IPS-11a (cell line): ENCODE measurements around the gene PPARD.

ENCODE experiments used
- H3K4me3 ChIP-seq: one replicate; pipeline ENCODE4 v1.5.1; 2013; ENCODE audit warnings: low read depth, low read length, control low read depth

PPARD gene

GRCh38 chr6:35354361-35355135 lies 12.2 kb downstream of the PPARD start:
- H3K4me3 ChIP-seq = no peak overlapping the region

DNA sequence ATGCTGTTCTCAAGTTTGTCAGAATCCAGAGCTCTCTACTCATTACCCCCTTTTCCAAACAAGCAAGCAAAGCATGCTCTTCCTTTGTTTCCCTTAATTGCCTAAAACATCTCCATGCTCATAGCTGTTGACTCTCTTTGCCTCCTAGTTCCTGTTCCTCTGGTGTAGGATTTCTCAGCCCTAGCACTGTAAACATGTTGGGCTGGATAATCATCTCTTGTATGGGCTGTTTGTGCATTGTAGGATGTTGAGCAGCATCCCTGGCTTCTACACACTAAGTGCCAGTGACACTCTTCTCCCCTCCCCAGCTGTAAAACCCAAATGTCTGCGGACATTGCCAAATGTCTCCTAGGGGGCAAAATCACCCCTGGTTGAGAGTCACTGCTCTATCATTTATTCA lies 14.0 kb downstream of the PPARD start:
- H3K4me3 ChIP-seq = no peak overlapping the region

DNA sequence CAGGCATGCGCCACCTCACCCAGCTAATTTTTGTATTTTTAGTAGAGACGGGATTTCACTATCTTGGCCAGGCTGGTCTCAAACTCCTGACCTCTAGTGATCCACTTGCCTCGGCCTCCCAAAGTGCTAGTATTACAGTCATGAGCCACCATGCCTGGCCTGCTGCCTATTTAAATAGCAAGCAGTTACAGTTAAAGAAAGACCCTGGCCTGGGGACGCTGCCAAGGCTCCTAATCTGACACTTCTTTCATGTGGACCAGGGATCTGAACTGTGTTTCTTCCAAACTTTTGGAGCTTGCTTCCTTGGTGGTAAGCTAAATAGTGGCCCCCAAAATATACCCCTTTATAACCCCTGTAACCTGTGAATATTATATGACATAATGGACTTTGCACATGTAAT lies 15.3 kb downstream of the PPARD start:
- no peak overlapping the region for H3K4me3 ChIP-seq

DNA sequence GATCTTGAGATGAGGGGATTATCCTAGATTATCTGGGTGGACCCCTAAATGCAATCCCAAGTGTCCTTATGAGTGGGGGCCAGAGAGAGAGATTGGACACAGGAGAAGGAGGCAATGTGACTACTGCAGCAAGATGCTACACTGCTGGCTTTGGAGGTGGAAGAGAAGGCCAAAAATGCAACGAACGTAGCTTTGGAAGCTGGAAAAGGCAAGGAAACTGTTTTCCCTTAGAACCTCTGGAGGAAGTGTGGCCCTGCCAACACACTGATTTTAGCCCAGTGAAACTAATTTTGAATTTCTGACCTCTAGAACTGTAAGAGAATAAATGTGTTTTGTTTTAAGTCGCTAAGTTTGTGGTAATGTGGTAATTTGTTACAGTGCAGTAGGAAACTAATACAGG lies 15.7 kb downstream of the PPARD start:
- H3K4me3 ChIP-seq = no peak overlapping the region

- no peak overlapping the region for H3K4me3 ChIP-seq
Measured at GRCh38 chr6:35359346-35359743, 17.0 kb downstream of the PPARD start.

GRCh38 chr6:35359744-35360348 lies 17.5 kb downstream of the PPARD start:
- no peak overlapping the region for H3K4me3 ChIP-seq

GRCh38 chr6:35360349-35361138 lies 18.2 kb downstream of the PPARD start:
- H3K4me3 ChIP-seq = no peak overlapping the region

DNA sequence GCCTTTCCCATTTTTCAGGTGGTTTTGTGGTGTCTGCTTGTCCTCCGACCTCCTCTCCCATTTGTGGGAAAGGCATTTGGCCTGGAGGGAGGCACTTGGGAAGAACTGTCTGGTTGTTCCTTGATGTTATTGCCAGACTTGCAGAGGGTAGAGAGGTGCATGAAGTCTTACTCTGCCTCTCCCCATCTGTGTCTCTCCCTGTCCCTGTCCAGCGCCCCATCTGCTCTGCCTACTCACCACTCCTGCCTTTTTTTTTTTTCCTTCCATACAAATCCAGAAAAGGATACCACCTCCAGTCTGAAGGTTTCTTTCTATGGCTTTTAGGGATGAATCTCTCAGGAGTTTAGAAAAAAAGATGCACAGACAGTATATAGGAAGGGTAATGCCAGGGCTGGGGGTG lies 19.8 kb downstream of the PPARD start:
- H3K4me3 ChIP-seq = no peak overlapping the region

DNA sequence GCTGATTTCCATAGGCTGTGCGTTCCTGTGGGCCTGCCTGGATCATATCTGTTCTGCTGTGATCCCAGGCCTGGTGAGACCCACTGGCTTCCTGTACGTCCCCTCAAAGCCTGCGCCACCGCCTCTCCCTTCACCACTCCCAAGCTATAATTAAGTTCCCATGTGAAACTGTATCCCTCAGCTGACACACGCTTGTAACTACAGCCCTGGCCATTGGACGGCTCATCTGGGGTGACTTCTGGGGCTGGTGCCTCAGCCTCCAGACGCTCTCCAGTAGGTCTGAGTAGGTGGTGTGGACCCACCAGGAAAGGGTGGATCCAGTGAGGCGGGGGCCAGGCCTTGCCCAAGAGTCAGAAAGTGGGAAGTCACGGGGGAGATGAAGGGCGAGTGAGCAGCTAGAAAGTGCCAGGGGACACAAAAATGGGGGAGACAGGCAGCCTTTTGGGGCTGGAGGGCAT lies 21.0 kb downstream of the PPARD start:
- H3K4me3 ChIP-seq = no peak overlapping the region

DNA sequence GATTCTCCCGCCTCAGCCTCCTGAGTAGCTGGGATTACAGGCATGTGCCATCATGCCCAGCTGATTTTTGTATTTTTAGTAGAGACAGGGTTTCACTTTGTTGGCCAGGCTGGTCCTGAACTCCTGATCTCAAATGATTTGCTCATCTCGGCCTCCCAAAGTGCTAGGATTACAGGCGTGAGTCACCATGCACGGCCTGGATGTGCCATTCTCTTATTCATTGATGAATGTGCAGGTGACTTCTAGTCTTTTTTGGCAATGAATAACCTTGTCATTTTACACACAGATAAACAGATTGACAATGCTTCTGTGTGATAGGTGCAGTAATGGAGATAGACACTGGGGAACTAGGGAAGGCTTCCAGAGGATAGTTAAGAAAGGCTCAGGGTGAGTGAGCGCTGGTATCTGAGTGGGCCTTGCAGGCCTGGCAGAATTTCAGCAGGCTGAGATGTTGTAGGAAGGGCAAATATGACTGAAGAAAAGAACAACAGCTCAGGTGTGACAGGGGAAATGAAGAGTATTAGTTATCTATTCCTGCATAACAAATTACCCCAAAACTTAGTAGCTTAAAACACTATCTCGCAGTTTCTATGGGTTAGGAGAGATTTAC lies 23.3 kb downstream of the PPARD start:
- H3K4me3 ChIP-seq = no peak overlapping the region

DNA sequence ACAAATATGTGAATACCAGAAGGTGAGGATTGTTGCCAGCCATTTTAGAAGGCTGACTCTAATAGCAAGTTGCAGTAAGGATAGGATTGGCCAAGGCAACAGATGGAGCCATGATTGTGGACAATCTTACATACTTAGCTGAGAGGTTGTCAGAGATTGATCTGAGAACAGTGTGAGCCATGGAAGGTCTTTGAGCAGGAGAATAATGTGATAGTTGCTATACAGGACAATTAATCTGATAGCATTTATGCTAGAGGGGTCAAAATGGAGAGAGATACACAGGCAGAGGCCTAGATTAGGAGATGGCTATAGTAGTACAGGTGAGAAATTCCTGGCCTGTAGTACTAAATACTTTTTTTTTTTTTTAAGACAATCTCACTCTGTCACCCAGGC lies 23.8 kb downstream of the PPARD start:
- no peak overlapping the region for H3K4me3 ChIP-seq

- H3K4me3 ChIP-seq = no peak overlapping the region
Measured at GRCh38 chr6:35367646-35368037, 25.3 kb downstream of the PPARD start.

DNA sequence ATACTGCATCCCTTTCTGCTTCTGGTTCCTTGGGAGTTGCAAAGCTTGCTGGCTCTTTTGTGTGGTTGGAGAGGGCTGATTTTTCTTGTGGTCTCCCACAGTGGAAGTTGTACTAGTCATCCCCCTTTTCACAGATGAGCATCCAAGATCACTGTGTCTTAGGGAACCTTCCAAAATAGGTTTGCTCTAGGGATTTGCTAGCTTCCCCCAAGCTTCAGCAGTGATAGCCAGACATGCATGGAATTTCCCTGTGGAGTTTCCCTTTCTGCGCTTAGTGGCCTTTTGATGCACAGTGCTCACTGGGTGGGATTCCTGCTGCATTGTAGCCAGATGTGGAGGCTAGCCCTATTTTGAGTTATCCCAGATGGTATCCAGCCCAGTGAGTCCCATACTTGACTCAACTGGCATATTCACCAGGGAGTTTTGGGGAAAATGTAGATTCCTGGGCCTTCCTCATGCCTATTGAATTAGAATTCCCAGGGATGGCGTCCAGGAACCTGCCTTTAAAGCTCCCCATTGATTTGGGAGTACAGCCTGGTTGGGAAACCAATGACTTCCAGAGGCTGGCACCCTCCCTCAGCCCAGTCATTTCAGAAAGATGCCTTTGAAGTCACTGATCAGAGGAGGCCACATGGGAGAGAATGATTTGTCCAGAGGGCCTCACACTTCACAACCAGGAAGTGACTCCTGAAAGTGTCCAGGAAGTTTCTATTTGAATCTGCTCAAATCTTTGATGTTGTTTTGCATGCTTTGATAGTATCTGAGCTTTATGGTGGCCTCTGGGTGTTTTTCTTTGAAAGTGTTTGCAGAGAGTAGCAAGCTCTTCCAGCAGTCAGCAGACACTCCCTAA lies 25.9 kb downstream of the PPARD start:
- H3K4me3 ChIP-seq = no peak overlapping the region

- no peak overlapping the region for H3K4me3 ChIP-seq
Measured at GRCh38 chr6:35370124-35370741, 27.9 kb downstream of the PPARD start.

GRCh38 chr6:35370785-35371493 lies 28.6 kb downstream of the PPARD start:
- no peak overlapping the region for H3K4me3 ChIP-seq

DNA sequence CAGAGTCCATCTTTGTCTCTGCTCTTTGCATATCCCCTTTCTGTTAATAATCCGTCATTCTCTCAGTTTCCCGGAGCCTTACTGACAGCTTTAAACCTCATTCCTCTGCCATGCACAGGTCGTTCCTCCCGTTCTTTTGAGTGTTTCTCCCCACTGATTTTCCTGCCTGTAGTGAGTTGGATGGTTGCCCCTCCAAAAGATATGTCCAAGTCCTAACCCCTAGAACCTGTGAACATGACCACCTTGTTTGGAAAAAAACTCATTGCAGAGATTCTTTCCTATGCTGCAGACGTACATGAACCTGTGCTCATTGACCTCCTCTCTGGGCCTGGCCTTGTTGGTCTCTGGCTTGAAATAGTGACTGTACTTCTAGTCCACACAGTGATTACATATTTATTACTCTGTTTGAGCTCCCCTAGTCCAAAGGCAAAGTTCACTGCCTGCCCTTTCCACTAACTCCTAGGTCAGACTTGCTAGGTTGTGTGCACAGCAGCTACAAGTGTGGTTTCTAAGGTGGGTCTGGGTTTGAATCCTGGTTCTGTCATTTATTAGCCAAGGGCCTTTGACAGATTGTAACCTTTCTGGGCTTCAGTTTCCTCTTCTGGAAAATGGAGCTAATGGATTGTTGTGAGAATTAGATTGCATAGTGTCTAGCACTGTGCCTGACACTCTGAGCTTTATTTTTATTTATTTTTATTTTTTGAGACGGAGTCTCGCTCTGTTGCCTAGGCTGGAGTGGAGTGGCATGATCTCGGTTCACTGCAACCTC lies 29.3 kb downstream of the PPARD start:
- no peak overlapping the region for H3K4me3 ChIP-seq

GRCh38 chr6:35372633-35373032 lies 30.3 kb downstream of the PPARD start:
- H3K4me3 ChIP-seq = no peak overlapping the region

DNA sequence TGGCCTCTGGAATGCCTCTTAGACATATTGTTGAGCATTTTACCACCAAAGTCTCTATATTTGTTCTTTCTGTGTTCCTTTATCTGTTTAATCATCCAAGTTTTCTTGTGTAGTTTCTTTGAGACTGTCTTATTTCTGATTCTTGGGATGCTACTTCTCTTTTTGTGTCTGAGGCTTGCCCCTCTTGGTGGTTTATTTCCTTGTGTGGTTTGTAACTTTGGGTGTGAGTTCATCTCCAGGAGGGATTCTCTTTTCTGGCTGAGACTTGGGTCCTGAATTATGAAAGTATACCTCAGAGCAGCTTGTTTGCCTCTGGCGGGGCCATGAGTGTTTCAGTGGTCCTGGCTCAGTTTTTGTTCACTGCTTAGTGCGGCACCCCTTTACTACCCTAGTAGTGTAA lies 33.9 kb downstream of the PPARD start:
- no peak overlapping the region for H3K4me3 ChIP-seq

GRCh38 chr6:35377002-35377401 lies 34.6 kb downstream of the PPARD start:
- no peak overlapping the region for H3K4me3 ChIP-seq
